GM21528 (cell line): Measurements from ENCODE around the gene MMS22L.

ENCODE experiments used
- ATAC-seq: cut with Tn5 transposase; IDR thresholded peaks from one replicate; pipeline ENCODE4 v1.9.1; 2021; ENCODE audit warnings: mild to moderate bottlenecking, moderate library complexity; ENCODE audit not compliant: unreplicated experiment, low FRiP score

MMS22L gene

DNA sequence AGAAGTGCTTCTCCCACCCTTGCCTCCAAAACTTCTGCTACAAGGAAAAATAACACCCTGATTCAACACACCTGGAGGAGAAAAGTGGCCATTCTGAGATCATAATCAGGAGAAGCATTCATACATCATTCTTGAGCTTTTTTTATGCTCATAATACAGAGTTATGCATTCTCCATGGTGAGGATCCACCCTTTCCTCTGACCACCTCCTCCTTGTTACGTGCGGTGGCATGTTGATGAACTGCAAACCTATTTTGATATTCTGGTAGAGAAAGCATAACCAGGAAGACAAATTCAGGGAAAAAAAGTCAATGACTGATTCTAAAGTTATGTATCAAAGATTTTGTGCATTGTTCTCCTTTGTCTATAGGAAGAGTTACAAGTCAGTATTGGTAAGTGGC, 188.6 kb downstream of the MMS22L start:
- ATAC-seq = no peak

DNA sequence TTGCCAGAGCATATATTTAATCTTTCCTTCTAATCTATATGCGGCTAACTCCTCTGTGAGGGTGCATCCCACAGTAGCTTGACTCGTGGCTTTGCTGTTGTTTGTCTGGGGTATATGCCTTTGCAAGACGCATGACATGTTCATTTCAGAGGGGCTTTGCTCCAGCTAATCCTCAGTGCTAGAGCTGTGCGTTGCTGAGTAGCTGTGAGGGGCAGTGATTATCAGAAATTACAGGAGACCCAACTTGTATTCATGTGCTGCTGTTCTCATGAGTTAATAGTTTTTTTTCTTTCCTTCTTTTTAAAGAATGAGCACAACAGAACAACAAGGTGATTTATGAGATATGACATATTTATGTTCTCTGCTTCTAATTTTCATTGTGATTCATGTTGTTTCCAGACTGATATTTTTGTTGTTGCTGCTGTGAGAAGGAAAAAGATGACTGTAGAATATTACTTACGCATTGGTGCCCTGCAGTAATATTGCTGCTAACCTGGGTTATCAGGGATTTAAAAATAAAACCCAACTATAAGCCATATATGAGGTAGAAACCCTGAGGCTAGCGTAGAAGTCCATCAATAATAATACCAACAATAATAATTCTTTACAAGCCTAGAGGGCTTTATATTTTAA, 190.2 kb downstream of the MMS22L start:
- ATAC-seq = no peak
